Chondrocyte (in vitro differentiated cells): ENCODE measurements around the gene OSM. TPM values are rescaled to one million over a fixed set of nuclear protein-coding genes. Genes with fewer than 3 reads are reported as not detected.

Source experiments
- DNase-seq: peaks from one replicate; pipeline ENCODE4 v3.0.0; 2021; ENCODE audit warnings: mixed read lengths, low spot score
- H3K27ac Mint-ChIP-seq: one replicate; pipeline ENCODE4 v1.8.0; 2021; ENCODE audit warnings: mild to moderate bottlenecking, moderate library complexity, mixed read lengths; ENCODE audit not compliant: unreplicated experiment
- H3K27me3 Mint-ChIP-seq: 2 replicates; pipeline ENCODE4 v1.8.0; 2021; ENCODE audit warnings: low read depth, mixed read lengths
- H3K36me3 Mint-ChIP-seq: 2 replicates; pipeline ENCODE4 v1.8.0; 2021; ENCODE audit warnings: low read depth, mixed read lengths
- H3K4me1 Mint-ChIP-seq: 2 replicates; pipeline ENCODE4 v1.8.0; 2021; ENCODE audit warnings: low read depth, mild to moderate bottlenecking, mixed read lengths
- H3K4me3 Mint-ChIP-seq: one replicate; pipeline ENCODE4 v1.8.0; 2021; ENCODE audit warnings: mild to moderate bottlenecking, moderate library complexity, mixed read lengths; ENCODE audit not compliant: unreplicated experiment
- H3K9me3 Mint-ChIP-seq: 2 replicates; pipeline ENCODE4 v1.8.0; 2021; ENCODE audit warnings: low read depth, mixed read lengths
- total RNA-seq: library from RNA; stranded (reverse); gene quantifications from 3 replicates; pipeline ENCODE4 v1.2.1, GENCODE V29; 2021
- TF ChIP-seq, protein P1 (sequence below): fragments of 200-600 bp; sonication (generic); IDR thresholded peaks from 2 replicates; pipeline ENCODE4 v1.5.0; 2021; ENCODE audit warnings: antibody characterized with exemption, mild to moderate bottlenecking, moderate library complexity

The OSM gene
- total RNA-seq, 1 donor from 2014 or later = not detected

GRCh38 chr22:30272781-30273601 lies 6.3 kb upstream of the OSM start:
- TF ChIP-seq, protein P1, sequence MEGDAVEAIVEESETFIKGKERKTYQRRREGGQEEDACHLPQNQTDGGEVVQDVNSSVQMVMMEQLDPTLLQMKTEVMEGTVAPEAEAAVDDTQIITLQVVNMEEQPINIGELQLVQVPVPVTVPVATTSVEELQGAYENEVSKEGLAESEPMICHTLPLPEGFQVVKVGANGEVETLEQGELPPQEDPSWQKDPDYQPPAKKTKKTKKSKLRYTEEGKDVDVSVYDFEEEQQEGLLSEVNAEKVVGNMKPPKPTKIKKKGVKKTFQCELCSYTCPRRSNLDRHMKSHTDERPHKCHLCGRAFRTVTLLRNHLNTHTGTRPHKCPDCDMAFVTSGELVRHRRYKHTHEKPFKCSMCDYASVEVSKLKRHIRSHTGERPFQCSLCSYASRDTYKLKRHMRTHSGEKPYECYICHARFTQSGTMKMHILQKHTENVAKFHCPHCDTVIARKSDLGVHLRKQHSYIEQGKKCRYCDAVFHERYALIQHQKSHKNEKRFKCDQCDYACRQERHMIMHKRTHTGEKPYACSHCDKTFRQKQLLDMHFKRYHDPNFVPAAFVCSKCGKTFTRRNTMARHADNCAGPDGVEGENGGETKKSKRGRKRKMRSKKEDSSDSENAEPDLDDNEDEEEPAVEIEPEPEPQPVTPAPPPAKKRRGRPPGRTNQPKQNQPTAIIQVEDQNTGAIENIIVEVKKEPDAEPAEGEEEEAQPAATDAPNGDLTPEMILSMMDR = no peak
- H3K27me3 Mint-ChIP-seq = no peaks in the 10 kb centered on the region
- H3K27ac Mint-ChIP-seq = no peak overlapping the region
- no peak overlapping the region for H3K4me3 Mint-ChIP-seq
- H3K36me3 Mint-ChIP-seq = no peaks in the 10 kb centered on the region
- DNase-seq = no peak
- no peaks in the 10 kb centered on the region for H3K9me3 Mint-ChIP-seq
- H3K4me1 Mint-ChIP-seq = peaks cover 9% of the 10 kb centered on the region

DNA sequence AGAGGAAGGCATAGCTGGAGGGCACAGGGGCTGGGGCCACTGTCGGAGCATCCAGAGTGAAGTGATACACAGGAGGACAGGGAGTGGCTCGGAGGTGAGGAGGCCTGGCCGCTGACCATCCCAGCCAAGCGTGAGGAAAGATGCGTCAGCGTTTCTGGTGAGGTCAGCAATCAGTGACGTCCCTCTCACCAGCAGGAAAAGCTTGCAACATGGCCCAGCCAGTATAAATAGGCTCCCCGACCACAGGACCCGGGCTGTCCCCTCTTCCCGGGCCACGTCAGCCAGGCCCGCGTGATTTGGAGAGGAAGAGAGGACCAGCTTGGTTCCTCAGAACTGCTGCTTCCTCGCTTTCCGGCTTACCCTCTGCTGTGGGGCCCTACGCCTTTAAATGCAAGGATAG lies 4.2 kb upstream of the OSM start:
- Mint-ChIP-seq H3K27me3 (no peaks in the 10 kb centered on the region), H3K9me3 (no peaks in the 10 kb centered on the region), H3K27ac (no peak overlapping the region), H3K36me3 (no peaks in the 10 kb centered on the region), H3K4me1 (no peaks in the 10 kb centered on the region), H3K4me3 (no peak overlapping the region)
- TF ChIP-seq, protein P1 = no peak
- DNase-seq = no peak

DNA sequence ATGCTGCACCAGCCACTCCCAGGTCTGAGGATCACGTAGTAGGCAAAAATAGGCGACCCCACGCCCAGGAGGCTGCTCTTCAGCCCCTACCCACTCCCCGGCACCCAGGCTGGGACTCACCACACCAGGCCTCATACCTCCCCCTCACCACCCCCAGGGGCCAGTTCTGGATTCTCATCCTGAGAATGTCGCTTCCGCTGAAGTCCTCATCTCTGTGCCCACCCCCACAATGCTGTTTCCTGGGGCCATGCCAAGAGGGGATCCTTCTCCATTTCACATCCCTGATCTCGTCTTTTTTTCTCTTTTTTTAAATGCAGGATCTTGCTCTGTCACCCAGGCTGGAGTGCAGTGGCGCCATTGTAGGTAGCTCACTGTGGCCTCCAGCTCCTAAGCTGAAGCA lies 1.7 kb upstream of the OSM start:
- Mint-ChIP-seq H3K36me3 (no peaks in the 10 kb centered on the region), H3K9me3 (no peaks in the 10 kb centered on the region), H3K27ac (no peak overlapping the region), H3K4me1 (peaks cover under 1% of the 10 kb centered on the region), H3K4me3 (no peak overlapping the region), H3K27me3 (no peaks in the 10 kb centered on the region)
- no peak for DNase-seq
- TF ChIP-seq, protein P1 = no peak

DNA sequence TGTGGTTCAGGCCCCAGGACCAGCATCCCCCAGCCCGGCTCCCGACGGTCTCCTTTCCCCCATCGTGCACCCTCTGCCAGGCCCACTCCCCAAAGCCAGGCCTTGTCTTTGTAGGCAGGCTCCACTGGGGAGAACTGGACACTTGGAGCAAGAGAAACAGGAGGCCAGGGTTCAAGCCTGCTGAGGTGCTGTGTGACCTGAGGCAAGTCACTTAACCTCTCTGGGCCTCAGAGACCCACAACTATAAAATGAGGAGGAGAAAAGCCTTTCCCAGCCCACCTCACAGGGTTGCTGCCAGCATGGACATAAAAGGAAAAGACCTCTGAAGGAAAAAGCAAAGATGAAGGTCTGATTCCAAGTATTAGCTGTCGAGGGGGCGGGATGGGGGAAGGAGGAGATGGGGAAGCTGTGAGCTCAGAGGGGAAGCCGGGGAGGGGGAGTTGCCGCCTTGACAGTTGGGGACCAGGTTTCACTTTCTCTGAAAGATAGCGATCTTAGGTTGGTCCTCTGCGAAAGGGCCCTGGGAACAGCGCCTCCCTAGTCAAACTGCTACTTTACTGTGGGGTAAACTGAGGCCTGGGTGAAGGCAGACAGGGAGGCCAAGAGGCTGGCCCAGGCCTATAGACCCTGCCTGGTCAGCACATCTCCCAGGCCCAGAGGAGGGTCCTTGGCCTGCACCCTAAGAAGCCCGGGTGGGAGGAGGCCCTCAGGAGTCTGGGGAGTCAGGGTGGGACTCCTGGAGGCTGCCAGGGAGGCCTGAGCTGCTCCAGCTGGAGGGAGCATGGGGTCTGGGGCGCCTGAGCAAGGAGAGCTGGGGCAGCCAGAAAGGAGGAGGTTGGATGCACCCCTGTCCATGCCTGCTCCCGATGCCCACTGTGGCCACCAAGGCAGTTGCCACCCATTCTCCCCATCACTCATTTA lies 991 bp upstream of the OSM start:
- no peak for DNase-seq
- Mint-ChIP-seq H3K4me1 (peaks cover 6% of the 10 kb centered on the region), H3K9me3 (no peaks in the 10 kb centered on the region), H3K27me3 (no peaks in the 10 kb centered on the region), H3K36me3 (no peaks in the 10 kb centered on the region), H3K27ac (no peak overlapping the region), H3K4me3 (no peak overlapping the region)
- TF ChIP-seq, protein P1 = no peak

- H3K36me3 Mint-ChIP-seq = no peaks in the 10 kb centered on the region
- H3K4me3 Mint-ChIP-seq = no peak overlapping the region
- TF ChIP-seq, protein P1 = no peak
- no peaks in the 10 kb centered on the region for H3K9me3 Mint-ChIP-seq
- peaks cover 6% of the 10 kb centered on the region for H3K4me1 Mint-ChIP-seq
- DNase-seq = no peak
- H3K27ac Mint-ChIP-seq = no peak overlapping the region
- no peaks in the 10 kb centered on the region for H3K27me3 Mint-ChIP-seq
These were observed 717 bp downstream of the OSM start for GRCh38 chr22:30265823-30266444.
